Heart left ventricle (tissue), 13 donors: ENCODE results near the gene EIF2S3B.

Experiments used
- POLR2A ChIP-seq, 2 donors: fragments of 450-650 bp; IDR thresholded peaks; one replicate each; pipeline ENCODE4 v1.6.1; 2017; ENCODE audit warnings: antibody characterized with exemption in 2 of 2, mild to moderate bottlenecking in 2 of 2, moderate library complexity in 2 of 2
- TF ChIP-seq, protein P1 (sequence below), 12 donors: fragments of 200-600 bp; sonication (generic) in 4 of 12; IDR thresholded peaks; one replicate each; pipeline versions ENCODE4 v1.5.0 to v1.8.0; 2018 to 2022; ENCODE audit warnings: antibody characterized with exemption in 12 of 12, mild to moderate bottlenecking in 5 of 12
- donor health status: ischemic (EF 13 %, LVEDD 7.1; RV severe dilation, severe dysfunction).
- donor health status: DM: no; HTN: yes; CAD: no.
- donor health status: DM: no; HTN: no; CAD: no.
- donor health status: ischemic (EF 25% LVEDD 6.9; RV normal size, moderate dysfunction).
- donor health status: ischemic (EF 25% LVEDD 5.7; RV mildly dilated, moderate dysfunction).
- donor health status: ischemic (EF 35%, LVEDD 5.7; RV mildly dilated, moderate dysfunction).
- donor health status: nonischemic (EF 11% LVEDD 7.7; RV severe dilation, severe dysfunction).
- donor health status: DM: yes; HTN: yes; CAD: no.
- donor health status: PGD.
- donor health status: ischemic (EF 29% LVEDD 5.4; RV normal size, mild dysfunction).
- donor health status: nonischemic (EF 23%, LVEDD 6.1; RV moderate dilation, normal function).

DNA sequence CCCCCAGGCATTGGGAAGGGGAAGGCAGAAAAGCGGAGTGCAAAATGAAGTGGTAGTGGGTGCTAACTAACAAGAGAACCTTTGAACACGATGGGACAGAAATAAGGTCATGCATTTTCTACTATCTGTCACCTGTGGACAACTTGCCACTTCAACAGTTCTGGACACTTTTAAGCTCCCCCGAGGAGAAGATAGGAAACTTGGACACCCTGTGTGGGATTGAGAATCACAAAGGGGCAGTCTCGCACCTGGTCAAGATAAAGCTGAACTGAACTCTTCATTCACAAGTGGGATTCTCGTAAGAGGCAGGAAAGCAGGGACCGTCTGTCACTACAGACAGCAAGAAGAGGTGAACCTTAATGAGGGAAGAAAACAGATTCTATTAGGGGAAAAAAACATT lies 51.6 kb downstream of the EIF2S3B start:
- TF ChIP-seq, protein P1, sequence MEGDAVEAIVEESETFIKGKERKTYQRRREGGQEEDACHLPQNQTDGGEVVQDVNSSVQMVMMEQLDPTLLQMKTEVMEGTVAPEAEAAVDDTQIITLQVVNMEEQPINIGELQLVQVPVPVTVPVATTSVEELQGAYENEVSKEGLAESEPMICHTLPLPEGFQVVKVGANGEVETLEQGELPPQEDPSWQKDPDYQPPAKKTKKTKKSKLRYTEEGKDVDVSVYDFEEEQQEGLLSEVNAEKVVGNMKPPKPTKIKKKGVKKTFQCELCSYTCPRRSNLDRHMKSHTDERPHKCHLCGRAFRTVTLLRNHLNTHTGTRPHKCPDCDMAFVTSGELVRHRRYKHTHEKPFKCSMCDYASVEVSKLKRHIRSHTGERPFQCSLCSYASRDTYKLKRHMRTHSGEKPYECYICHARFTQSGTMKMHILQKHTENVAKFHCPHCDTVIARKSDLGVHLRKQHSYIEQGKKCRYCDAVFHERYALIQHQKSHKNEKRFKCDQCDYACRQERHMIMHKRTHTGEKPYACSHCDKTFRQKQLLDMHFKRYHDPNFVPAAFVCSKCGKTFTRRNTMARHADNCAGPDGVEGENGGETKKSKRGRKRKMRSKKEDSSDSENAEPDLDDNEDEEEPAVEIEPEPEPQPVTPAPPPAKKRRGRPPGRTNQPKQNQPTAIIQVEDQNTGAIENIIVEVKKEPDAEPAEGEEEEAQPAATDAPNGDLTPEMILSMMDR (IDR thresholded peaks at IDR 0.05), result no peak
- no peak for TF ChIP-seq POLR2A (IDR thresholded peaks at IDR 0.05)
